ENCODE results near the gene BRICD5. TPM values are rescaled to one million over a fixed set of nuclear protein-coding genes. Genes with fewer than 3 reads are reported as not detected.

BRICD5 gene
- total and polyA plus RNA-seq, 2 of the 13 experiments (the other 11 are each of a cell fraction or from before 2014, with no cell fraction given), result 1.6 to 5.8 TPM

GRCh38 chr16:2194852-2195321, 15.8 kb downstream of the BRICD5 start (continued):
- TF ChIP-seq ZNF562 (CRISPR knock-in tag; IDR thresholded peaks at IDR 0.05; ENCODE audit: borderline replicate concordance) (no peak), TFDP2 (CRISPR knock-in tag; IDR thresholded peaks at IDR 0.05) (no peak), STAG1 (CRISPR knock-in tag; IDR thresholded peaks at IDR 0.05) (peak; percentile 90), ZFP90 (CRISPR knock-in tag; IDR thresholded peaks at IDR 0.05; ENCODE audit: borderline replicate concordance) (no peak), ZNF318 (CRISPR knock-in tag; IDR thresholded peaks at IDR 0.05) (no peak), EHMT2 (IDR thresholded peaks at IDR 0.05; ENCODE audit: borderline replicate concordance, low read depth, low read length) (no peak), ZNF567 (CRISPR knock-in tag; IDR thresholded peaks at IDR 0.05; ENCODE audit: borderline replicate concordance) (no peak), MXI1 (IDR thresholded peaks at IDR 0.05; ENCODE audit: borderline replicate concordance, low read depth, low read length) (peak; percentile 16; the same call in 1 of the 3 replicates), ZNF292 (CRISPR knock-in tag; IDR thresholded peaks at IDR 0.05; ENCODE audit: borderline replicate concordance, low read depth) (no peak), CBX1 (IDR thresholded peaks at IDR 0.05; ENCODE audit: low read depth) (peak; percentile 23), MTF1 (CRISPR knock-in tag; IDR thresholded peaks at IDR 0.05) (no peak), HNRNPL (IDR thresholded peaks at IDR 0.05; ENCODE audit: low read depth, low read length) (no peak), HHEX (CRISPR knock-in tag; IDR thresholded peaks at IDR 0.05) (no peak), RBM22 (optimal IDR thresholded peaks at IDR 0.05; ENCODE audit: low read length) (no peak), FOXJ3 (CRISPR knock-in tag; IDR thresholded peaks at IDR 0.05; ENCODE audit: borderline replicate concordance) (no peak)
- TF ChIP-seq, protein P1, sequence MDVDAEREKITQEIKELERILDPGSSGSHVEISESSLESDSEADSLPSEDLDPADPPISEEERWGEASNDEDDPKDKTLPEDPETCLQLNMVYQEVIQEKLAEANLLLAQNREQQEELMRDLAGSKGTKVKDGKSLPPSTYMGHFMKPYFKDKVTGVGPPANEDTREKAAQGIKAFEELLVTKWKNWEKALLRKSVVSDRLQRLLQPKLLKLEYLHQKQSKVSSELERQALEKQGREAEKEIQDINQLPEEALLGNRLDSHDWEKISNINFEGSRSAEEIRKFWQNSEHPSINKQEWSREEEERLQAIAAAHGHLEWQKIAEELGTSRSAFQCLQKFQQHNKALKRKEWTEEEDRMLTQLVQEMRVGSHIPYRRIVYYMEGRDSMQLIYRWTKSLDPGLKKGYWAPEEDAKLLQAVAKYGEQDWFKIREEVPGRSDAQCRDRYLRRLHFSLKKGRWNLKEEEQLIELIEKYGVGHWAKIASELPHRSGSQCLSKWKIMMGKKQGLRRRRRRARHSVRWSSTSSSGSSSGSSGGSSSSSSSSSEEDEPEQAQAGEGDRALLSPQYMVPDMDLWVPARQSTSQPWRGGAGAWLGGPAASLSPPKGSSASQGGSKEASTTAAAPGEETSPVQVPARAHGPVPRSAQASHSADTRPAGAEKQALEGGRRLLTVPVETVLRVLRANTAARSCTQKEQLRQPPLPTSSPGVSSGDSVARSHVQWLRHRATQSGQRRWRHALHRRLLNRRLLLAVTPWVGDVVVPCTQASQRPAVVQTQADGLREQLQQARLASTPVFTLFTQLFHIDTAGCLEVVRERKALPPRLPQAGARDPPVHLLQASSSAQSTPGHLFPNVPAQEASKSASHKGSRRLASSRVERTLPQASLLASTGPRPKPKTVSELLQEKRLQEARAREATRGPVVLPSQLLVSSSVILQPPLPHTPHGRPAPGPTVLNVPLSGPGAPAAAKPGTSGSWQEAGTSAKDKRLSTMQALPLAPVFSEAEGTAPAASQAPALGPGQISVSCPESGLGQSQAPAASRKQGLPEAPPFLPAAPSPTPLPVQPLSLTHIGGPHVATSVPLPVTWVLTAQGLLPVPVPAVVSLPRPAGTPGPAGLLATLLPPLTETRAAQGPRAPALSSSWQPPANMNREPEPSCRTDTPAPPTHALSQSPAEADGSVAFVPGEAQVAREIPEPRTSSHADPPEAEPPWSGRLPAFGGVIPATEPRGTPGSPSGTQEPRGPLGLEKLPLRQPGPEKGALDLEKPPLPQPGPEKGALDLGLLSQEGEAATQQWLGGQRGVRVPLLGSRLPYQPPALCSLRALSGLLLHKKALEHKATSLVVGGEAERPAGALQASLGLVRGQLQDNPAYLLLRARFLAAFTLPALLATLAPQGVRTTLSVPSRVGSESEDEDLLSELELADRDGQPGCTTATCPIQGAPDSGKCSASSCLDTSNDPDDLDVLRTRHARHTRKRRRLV (CRISPR knock-in tag; IDR thresholded peaks at IDR 0.05), result no peak
